Astrocyte of the spinal cord (primary cell): Measurements from ENCODE around the gene TOMM34.

Source experiments
- DNase-seq: peaks from one replicate; pipeline ENCODE4 v3.0.0; 2011; ENCODE audit warnings: low read depth, low spot score
- H3K4me3 ChIP-seq: 2 replicates; pipeline ENCODE4 v1.5.1; 2011; ENCODE audit warnings: low read depth, mild to moderate bottlenecking, low read length, moderate library complexity
- in situ Hi-C: cut with HindIII; loops from 2 replicates; pipeline ENCODE4 v1.10.0; 2017; ENCODE audit warnings: low sequenced_read_pairs
- TF ChIP-seq, protein P1 (sequence below): IDR thresholded peaks from 2 replicates; pipeline ENCODE4 v1.5.1; 2012; ENCODE audit warnings: low read depth, mild to moderate bottlenecking, low read length, inconsistent platforms

The TOMM34 gene

DNA sequence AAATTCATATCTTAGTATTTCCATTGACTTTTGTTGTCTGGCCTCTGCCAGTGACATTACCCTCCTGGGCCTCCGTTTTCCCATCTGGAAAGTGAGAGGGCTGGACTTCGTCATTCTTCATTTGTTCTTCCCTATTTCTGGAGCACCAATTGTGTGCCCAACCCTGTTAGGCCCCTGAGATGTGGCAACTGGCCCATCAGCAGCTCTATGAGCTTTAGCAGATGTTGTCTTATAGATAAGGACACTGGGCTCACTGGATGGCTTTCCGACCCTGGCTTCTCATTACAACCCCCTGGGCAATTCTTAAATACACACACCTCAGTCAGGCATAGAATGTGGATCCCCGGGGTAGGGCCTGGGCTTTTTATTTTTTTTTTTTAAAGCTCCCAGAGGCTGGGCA lies 35.7 kb downstream of the TOMM34 start:
- TF ChIP-seq, protein P1, sequence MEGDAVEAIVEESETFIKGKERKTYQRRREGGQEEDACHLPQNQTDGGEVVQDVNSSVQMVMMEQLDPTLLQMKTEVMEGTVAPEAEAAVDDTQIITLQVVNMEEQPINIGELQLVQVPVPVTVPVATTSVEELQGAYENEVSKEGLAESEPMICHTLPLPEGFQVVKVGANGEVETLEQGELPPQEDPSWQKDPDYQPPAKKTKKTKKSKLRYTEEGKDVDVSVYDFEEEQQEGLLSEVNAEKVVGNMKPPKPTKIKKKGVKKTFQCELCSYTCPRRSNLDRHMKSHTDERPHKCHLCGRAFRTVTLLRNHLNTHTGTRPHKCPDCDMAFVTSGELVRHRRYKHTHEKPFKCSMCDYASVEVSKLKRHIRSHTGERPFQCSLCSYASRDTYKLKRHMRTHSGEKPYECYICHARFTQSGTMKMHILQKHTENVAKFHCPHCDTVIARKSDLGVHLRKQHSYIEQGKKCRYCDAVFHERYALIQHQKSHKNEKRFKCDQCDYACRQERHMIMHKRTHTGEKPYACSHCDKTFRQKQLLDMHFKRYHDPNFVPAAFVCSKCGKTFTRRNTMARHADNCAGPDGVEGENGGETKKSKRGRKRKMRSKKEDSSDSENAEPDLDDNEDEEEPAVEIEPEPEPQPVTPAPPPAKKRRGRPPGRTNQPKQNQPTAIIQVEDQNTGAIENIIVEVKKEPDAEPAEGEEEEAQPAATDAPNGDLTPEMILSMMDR, result no peak
- in situ Hi-C loops, result no loop called here

DNA sequence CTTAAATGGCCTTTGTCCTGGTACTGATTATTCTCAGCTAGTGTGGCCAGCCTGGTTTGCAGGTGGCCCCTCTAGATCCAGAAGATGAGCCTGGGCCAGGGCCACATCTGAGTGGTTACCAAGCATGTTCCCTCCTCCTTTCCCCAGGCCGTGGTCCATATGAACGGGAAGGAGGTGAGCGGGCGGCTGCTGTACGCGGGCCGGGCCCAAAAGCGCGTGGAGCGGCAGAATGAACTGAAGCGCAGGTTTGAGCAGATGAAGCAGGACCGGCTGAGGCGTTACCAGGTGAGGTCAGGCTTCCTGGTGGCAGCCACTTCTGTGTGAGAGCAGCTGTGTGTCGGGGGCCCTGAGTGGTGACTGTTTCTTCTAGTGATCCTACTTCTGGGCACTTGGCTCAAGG lies 38.8 kb downstream of the TOMM34 start:
- TF ChIP-seq, protein P1, result no peak
- no peak for DNase-seq
- no peak overlapping the region for H3K4me3 ChIP-seq
- in situ Hi-C loops, result no loop called here

More for the DNA sequence above, 35.7 kb downstream of the TOMM34 start:
- DNase-seq, result no peak
- H3K4me3 ChIP-seq, result no peak overlapping the region

DNA sequence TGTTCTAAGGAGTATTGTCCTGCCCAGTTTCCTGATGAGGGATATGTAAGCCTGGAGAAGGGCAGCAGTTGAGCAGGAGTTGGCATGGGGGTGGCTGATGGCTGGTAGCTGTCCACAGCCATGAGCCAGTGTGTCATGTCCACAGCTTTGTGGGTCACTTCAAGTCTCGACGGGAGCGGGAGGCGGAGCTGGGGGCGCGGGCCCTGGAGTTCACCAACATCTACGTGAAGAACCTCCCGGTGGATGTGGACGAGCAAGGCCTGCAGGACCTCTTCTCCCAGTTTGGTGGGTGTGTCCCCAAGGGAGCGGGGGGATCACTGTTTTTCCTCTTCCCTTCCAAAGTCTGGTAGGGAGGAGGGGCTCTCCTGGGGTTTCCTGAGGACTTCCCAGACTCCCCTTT lies 41.4 kb downstream of the TOMM34 start:
- TF ChIP-seq, protein P1, result no peak
- no peak overlapping the region for H3K4me3 ChIP-seq
- in situ Hi-C loops, result no loop called here
- no peak for DNase-seq

DNA sequence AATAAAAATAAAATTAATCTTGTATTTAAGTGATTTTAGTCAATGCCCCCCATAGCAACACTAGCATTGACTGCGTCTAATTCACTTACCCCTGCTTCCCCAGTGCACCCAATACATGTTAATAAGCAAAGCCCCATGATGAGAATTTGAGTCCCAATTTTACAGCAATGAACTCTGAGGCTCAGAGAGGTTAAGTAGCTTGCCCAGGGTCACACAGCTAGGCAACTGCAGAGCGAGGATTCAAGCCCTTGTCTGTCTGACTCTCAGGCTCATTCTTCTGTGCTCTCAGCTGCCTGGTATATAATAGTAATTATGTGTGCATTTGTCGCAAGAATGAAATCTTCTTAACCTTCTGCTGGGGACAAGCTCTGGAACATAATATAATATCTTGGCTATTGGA lies 41.9 kb downstream of the TOMM34 start:
- TF ChIP-seq, protein P1, result no peak
- no peak for DNase-seq
- no peak overlapping the region for H3K4me3 ChIP-seq
- in situ Hi-C loops, result no loop called here

DNA sequence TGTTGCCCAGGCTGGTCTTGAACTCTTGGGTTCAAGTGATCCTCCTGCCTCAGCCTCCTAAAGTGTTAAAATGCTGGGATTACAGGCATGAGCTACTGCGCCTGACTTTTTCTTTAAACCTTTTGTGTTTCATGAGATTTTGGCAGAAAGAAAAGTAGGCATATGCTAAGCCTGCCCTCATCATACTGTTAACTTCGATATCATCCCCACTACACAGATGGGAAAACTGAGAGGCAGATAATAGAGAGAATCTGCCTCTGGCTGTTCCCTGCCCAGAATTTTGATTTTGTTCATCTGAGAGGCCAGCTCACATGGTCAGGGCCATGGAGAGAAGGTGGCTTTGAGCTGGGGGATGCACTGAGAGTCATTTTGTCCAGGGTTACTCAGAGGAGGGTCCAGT lies 42.8 kb downstream of the TOMM34 start:
- in situ Hi-C loops, result no loop called here
- no peak for DNase-seq
- H3K4me3 ChIP-seq, result no peak overlapping the region
- TF ChIP-seq, protein P1, result no peak

DNA sequence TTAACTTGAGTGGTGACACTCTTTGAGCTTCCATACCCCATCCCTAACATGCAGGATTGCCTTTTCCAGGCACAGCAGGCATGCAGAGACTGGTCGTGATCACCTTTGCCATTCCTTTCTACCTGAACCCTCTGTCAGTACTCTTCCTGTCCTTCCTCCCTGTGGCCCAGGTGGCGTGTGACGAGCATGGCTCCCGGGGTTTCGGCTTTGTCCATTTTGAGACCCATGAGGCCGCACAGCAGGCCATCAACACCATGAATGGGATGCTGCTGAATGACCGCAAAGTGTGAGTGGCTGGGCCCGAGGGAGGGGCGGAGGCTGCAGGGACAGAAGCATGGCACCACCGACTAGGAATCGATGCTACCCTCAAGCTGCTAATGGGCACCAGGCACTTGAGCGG lies 43.6 kb downstream of the TOMM34 start:
- TF ChIP-seq, protein P1, result no peak
- DNase-seq, result no peak
- in situ Hi-C loops, result no loop called here
- no peak overlapping the region for H3K4me3 ChIP-seq

DNA sequence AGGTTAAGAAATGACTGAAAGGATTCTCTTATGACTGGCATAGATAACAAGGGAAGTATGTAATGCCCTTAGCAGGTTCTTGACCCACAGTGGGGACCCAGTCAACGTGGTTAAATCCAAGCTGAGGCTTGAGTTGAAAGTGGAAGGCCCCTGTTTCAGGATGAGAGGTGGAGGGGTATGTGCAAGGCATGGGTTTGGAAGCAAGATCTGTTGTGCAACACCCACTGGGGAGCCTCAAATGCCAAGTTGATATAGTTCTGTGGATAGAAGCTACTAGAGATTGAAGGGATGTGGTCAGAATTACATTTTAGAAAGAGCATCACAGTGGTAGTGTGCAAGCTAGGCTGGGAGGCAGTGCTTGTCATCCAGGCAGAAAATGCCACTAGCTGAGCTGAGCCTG lies 45.3 kb downstream of the TOMM34 start:
- in situ Hi-C loops, result no loop called here
- no peak overlapping the region for H3K4me3 ChIP-seq
- TF ChIP-seq, protein P1, result no peak
- no peak for DNase-seq
